K562 (cell line): Measurements from ENCODE around the gene GART. TPM values are rescaled to one million over a fixed set of nuclear protein-coding genes. Genes with fewer than 3 reads are reported as not detected.

Experiments used
- BRCA1 ChIP-seq, 2 experiments: fragments of 450-650 bp in 1 of 2; sonication (generic) in 1 of 2; formaldehyde crosslinking in 1 of 2; IDR thresholded peaks; 2 replicates each; pipeline versions ENCODE4 v1.5.0 to v1.6.1; 2017 to 2020; ENCODE audit warnings: mild to moderate bottlenecking in 1 of 2, missing genetic modification reagents in 1 of 2
- CTBP1 ChIP-seq: fragments of 450-650 bp; IDR thresholded peaks from 2 replicates; pipeline ENCODE4 v1.6.1; 2016; ENCODE audit warnings: borderline replicate concordance
- GTF2B ChIP-seq: IDR thresholded peaks from 2 replicates; pipeline ENCODE4 v1.6.1; 2011; ENCODE audit not compliant: insufficient read length; ENCODE audit errors: extremely low read depth
- HMG20B ChIP-seq: fragments of 250-450 bp; sonication (Bioruptor Pico); IDR thresholded peaks from 2 replicates; pipeline ENCODE4 v1.5.0; 2021; ENCODE audit warnings: mild to moderate bottlenecking
- HNRNPLL ChIP-seq: fragments of 200-400 bp; formaldehyde crosslinking; IDR thresholded peaks from 2 replicates; pipeline ENCODE4 v1.6.1; 2017; ENCODE audit warnings: low read length, low read depth, mild to moderate bottlenecking; ENCODE audit not compliant: poor library complexity, severe bottlenecking
- KAT7 ChIP-seq: sonication (generic); formaldehyde crosslinking; IDR thresholded peaks from 2 replicates; pipeline ENCODE4 v1.8.0; 2022; ENCODE audit warnings: missing genetic modification reagents, mild to moderate bottlenecking, borderline replicate concordance
- NONO ChIP-seq, 2 experiments: fragments of 200-400 bp in 1 of 2; fragments of 450-650 bp in 1 of 2; formaldehyde crosslinking in 1 of 2; IDR thresholded peaks; 2 replicates each; pipeline ENCODE4 v1.6.1; 2017; ENCODE audit warnings: low read depth in 2 of 2, mild to moderate bottlenecking in 2 of 2, moderate library complexity in 2 of 2, low read length in 1 of 2
- NR1H2 ChIP-seq: sonication (generic); formaldehyde crosslinking; IDR thresholded peaks from 2 replicates; pipeline ENCODE4 v1.4.0; 2020; ENCODE audit warnings: mild to moderate bottlenecking, missing genetic modification reagents
- NR3C1 ChIP-seq: sonication (generic); formaldehyde crosslinking; IDR thresholded peaks from 2 replicates; pipeline ENCODE4 v1.8.1; 2022; ENCODE audit warnings: missing genetic modification reagents
- PKNOX1 ChIP-seq: fragments of 450-650 bp; IDR thresholded peaks from 2 replicates; pipeline ENCODE4 v1.6.1; 2016
- POLR2AphosphoS2 ChIP-seq: IDR thresholded peaks from 2 replicates; pipeline ENCODE4 v1.6.1; 2012; ENCODE audit warnings: low read length, improper control_type of control experiment
- POLR2G ChIP-seq: fragments of 200-400 bp; formaldehyde crosslinking; IDR thresholded peaks from 2 replicates; pipeline ENCODE4 v1.6.1; 2017; ENCODE audit warnings: low read depth, mild to moderate bottlenecking, antibody characterized with exemption, low read length, moderate library complexity
- RNF2 ChIP-seq: sonication (generic); IDR thresholded peaks from 2 replicates; pipeline ENCODE4 v1.6.1; 2016
- SREBF1 ChIP-seq: fragments of 150-350 bp; IDR thresholded peaks from 2 replicates; pipeline ENCODE4 v1.6.1; 2014; ENCODE audit warnings: antibody characterized with exemption, low read depth, low read length, borderline replicate concordance
- STAG1 ChIP-seq: sonication (generic); formaldehyde crosslinking; IDR thresholded peaks from 2 replicates; pipeline ENCODE4 v1.5.0; 2020; ENCODE audit warnings: missing genetic modification reagents, borderline replicate concordance
- THAP12 ChIP-seq: fragments of 250-450 bp; sonication (Bioruptor Pico); IDR thresholded peaks from 2 replicates; pipeline ENCODE4 v1.9.0; 2021; ENCODE audit warnings: mild to moderate bottlenecking, inconsistent platforms
- THAP7 ChIP-seq: fragments of 250-450 bp; sonication (Bioruptor Pico); IDR thresholded peaks from 2 replicates; pipeline ENCODE4 v1.5.0; 2021
- TOE1 ChIP-seq, 2 experiments: fragments of 450-650 bp in 1 of 2; sonication (generic) in 1 of 2; formaldehyde crosslinking in 1 of 2; IDR thresholded peaks; 2 replicates each; pipeline versions ENCODE4 v1.7.1 to v1.8.0; 2016 to 2022; ENCODE audit warnings: borderline replicate concordance in 2 of 2, mild to moderate bottlenecking in 2 of 2, antibody characterized with exemption in 1 of 2, inconsistent platforms in 1 of 2, low read depth in 1 of 2, missing genetic modification reagents in 1 of 2, moderate library complexity in 1 of 2
- ZNF134 ChIP-seq: fragments of 250-450 bp; sonication (Bioruptor Pico); conservative IDR thresholded peaks from 2 replicates; pipeline ENCODE4 v1.4.0; 2020
- ZNF280B ChIP-seq: fragments of 250-450 bp; sonication (Bioruptor Pico); IDR thresholded peaks from 2 replicates; pipeline ENCODE4 v1.5.1; 2021; ENCODE audit warnings: mild to moderate bottlenecking
- polyA plus RNA-seq, 8 experiments: library from polyadenylated mRNA; depleted of rRNA in 4 of 8; stranded (reverse) in 5 of 8; unstranded in 3 of 8; fragments of >200 nt; fragmentation: Nextera tagmentation in 2 of 8; fragmentation: Illumina TruSeq in 1 of 8; extraction: Ambion mirVana in 2 of 8; extraction: Trizol in 1 of 8; gene quantifications; 2 replicates each; pipeline versions ENCODE4 v1.2.1 to v1.2.3, GENCODE V29; 2011 to 2014; ENCODE audit warnings: inconsistent platforms in 1 of 8, missing spikeins in 1 of 8
- total RNA-seq, 7 experiments: library from RNA; depleted of rRNA in 6 of 7; stranded (reverse); fragments of >200 nt in 6 of 7; fragmentation: Illumina TruSeq in 2 of 7; extraction: Trizol in 2 of 7; gene quantifications; 2 replicates each; pipeline versions ENCODE4 v1.2.1 to v1.2.3, GENCODE V29; 2011 to 2021; ENCODE audit warnings: low replicate concordance in 1 of 7

GART gene
- total and polyA plus RNA-seq, 9 of the 15 experiments (the other 6 are each of a cell fraction or from before 2014, with no cell fraction given): 141 to 429 (median 349) TPM

GRCh38 chr21:33588485-33589335 lies 46.8 kb upstream of the GART start, which contains the start of gene DONSON (continued):
- peak; percentile 74; the same call in 1 of the 2 replicates for TF ChIP-seq THAP7
- 0 out of 2 replicates have a peak, but pooled peaks have one; percentile 13 for TF ChIP-seq ZNF134 (CRISPR knock-in tag)
- TF ChIP-seq RNF2: no peak; the same call in 1 of the 2 replicates
- 0 out of 2 replicates have a peak, but pooled peaks have one; percentile 82 for TF ChIP-seq POLR2AphosphoS2
- TF ChIP-seq STAG1: no peak
- no peak for TF ChIP-seq GTF2B
- TF ChIP-seq TOE1 (IDR thresholded peaks at IDR 0.05; ENCODE audit: borderline replicate concordance): peak; percentile 63; the same call in 1 of the 2 replicates
- TF ChIP-seq TOE1 (CRISPR knock-in tag; IDR thresholded peaks at IDR 0.05; ENCODE audit: borderline replicate concordance, low read depth): no peak
- TF ChIP-seq ZNF280B (CRISPR knock-in tag): no peak
- no peak for TF ChIP-seq SREBF1
- TF ChIP-seq THAP12: peak; percentile 75; the same call in 1 of the 2 replicates
- TF ChIP-seq POLR2G: peak; percentile 93
- TF ChIP-seq CTBP1: peak; percentile 77
- no peak for TF ChIP-seq BRCA1 (IDR thresholded peaks at IDR 0.05)
- TF ChIP-seq BRCA1 (CRISPR knock-in tag; IDR thresholded peaks at IDR 0.05): no peak
- TF ChIP-seq NR1H2 (CRISPR knock-in tag): no peak
- TF ChIP-seq HMG20B (CRISPR knock-in tag): no peak
- no peak; the same call in 1 of the 2 replicates for TF ChIP-seq KAT7 (CRISPR knock-in tag)
- no peak for TF ChIP-seq NR3C1 (CRISPR knock-in tag)
- 0 out of 2 replicates have a peak, but pooled peaks have one; percentile 28 for TF ChIP-seq PKNOX1
- peak; percentile 32 for TF ChIP-seq HNRNPLL
- peak; percentile 76 to 85; a peak in 3 of 4 replicates for TF ChIP-seq NONO (IDR thresholded peaks at IDR 0.05; ENCODE audit: low read depth in 2 of 2, low read length in 1 of 2)
